Fibroblast of peridontal ligament (primary cell): ENCODE measurements around the gene CLDN12.

ENCODE experiments used
- DNase-seq: peaks from one replicate; pipeline ENCODE4 v3.0.0-alpha.2; 2010; ENCODE audit errors: extremely low read depth

The CLDN12 gene

DNA sequence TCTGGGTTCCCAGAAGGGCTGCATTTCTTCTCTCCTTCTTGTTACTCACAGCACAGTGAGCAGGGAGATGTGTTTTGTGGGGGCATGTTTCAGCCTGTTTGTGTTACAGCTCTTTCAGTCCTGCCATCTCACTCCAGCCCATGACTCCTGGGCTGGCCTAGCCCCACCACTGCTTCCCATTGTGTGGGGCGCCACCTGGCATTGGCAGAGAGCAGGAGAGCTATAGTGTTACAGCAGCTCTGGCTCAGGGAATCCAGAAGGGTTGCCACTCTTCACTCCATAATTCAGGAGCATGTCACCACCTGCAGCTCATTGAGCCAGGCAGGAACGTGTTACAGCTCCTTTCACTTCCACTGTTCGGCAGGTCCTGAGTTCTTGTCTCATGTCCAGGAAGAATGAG lies 30.0 kb downstream of the CLDN12 start:
- DNase-seq = no peak

DNA sequence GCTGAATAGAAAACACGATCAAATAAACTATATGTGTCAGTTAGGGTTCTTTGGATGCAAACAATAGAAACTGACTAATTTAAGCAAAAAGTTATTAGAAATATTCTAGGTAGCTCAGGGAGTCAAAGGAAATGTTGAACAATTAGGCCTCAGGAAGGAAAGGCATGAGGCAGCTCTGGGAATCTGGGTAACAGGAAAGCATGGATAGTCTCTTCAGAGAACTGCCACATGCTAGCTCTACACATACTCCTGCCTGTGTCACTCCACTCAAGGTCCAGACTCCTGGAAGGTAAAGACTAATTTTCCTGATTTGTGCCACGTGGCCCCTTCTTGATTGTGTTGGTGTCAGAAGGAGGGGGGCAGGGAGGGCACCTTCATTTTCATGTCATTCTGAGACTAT lies 42.4 kb downstream of the CLDN12 start:
- no peak for DNase-seq

DNA sequence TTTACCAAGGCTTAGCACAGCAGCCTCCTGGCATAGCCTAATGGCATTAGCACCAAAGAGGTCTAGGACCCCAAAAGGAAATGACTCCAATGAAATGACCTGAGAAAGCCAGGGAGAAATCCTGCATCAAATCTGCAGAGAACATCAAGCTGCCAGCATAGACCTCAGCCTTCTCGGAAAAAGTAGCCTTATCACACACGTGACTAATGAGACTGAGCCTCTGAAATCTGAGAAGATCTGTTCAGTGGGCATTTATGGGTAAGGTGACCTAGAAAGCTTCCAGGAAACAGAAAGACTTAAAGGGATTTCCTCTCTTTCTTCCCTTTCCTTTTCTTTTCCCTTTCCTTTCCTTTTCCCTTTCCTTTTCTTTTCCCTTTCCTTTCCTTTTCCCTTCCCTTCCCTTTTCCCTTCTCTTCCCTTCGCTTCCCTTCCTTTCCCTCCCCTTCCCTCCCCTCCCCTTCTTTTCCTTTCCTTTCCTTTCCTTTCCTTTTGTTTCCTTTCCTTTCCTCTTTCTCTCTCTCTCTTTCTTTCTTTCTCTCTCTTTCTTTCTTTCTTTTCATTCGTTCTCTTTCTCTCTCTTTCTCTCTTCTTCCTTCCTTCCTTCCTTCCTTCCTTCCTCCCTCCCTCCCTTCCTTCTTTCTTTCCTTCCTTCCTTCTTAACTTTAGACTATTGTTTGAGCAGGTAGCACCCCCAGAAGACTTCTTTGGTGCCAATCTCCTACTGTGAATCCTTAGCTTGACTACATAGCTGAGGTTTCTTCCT lies 43.1 kb downstream of the CLDN12 start:
- DNase-seq = no peak

DNA sequence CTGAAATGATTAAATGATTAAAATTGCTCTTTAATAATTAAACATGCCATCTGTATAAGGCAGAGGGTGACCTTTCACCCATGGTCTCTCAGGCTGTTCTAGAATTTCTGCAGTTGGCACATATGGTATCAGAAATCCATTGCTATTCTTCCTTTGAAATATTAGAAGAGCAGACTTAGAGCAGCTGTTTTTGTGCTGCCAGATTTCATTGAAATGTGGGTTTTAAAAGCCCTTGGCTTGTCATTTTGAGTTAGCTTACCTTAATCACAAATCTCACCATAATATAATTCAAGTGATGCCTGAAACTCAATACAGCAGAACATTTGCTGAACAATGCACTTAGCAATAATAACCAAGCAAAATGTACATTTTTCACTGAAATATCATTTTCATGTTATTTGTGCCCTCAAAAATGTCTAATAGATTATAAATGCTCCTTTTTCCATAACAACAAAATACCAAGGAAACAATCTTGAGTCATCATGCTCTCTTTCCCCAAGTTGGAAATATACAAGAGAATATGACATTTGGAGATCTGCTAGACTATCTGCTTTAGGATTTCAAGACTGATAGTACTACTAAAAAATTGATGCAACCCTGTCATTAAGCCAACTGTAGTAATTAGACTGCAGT lies 50.1 kb downstream of the CLDN12 start:
- peak; percentile 45 for DNase-seq

DNA sequence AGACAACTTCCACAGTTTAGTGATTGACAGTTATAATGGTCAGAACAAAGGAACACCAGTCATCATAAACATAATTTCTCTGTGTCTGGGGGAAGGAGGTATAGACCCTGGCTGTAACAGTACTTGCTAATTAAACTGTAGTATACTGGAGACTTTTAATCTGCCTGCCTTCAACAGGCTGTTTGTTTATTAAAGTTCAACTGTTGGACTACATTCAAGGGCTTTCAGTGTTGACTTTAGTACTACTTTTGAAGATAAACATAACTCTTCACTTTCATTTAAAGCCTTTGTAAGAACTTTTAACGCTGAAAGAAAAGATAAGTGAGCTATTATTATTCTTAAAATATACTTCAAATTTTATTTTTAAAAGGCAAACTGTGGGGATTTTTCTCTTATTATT lies 50.7 kb downstream of the CLDN12 start:
- no peak for DNase-seq

DNA sequence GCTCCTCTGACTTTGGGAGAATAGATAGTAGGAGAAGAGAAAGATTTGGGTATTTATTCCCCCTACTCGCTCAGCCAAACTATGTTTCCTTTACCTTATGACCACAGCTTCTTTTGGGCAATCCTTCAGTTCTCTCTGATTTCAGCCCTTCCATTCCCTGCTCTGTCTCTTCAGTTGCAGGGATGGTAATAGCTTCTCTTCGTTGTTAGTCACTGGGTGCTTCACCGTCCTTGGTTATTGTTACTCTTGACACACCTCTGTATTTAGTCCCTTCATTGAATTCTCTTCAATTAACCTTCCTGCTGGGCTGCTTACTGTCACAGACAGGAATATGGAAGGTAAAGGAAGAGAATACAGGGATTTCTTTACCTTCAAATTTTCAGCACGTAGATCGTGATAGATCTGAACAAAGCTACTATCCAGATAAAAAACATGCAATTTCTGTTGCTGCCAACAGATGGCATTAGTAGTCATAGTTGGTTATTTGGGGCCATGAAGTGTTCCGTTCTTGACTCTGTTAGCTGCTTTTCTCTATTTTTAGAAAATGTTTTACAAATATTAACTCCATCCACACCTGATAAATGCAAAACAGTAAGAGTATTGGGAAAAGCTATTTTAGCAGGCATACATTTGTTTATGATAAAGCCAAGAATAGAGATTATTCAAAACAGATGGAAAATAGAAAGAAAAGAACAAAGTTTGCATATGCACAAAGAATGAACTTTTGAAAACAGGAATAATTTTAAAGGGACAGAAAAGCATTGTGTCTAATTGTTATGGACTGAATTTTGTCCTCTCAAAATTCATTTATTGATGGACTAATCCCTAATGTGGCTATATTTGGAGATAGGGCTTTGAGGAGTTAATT lies 52.1 kb downstream of the CLDN12 start:
- peak; percentile 72 for DNase-seq

DNA sequence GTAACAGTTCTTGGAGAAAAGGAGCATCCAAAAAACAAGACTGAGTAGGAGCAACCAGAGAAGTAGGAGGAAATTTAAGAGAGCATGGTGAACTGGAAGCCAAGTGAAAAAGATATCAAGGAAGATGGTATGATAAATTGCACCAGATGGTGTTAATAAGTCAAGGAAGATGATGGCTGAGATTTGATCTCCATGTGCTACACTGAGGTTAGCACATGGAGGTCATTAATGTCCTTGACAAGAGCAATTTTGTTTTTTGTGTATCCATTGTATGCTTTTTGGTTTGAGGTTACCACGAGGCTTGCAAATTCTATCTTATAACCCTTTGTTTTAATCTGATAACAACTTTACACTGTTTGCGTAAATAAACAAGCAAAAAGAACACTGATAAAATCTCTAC lies 54.8 kb downstream of the CLDN12 start:
- DNase-seq = no peak

DNA sequence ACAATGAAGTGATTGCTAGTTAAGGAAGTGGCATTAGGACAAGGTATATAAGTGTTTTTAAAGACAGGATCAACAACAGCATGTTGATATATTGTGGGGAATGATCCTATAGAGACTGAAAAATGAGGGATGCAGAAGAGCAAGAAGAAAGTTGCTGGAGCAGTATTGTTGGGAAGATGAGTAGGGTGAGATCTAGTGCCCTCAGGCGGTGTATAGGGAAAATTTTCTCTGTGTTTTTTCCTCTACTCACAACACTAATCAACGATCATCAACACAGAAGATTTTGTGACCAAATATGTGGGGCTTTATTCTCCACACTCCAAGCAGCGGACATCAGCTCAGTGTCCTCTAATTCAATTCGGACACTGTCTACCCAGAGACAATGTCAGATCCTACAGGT lies 56.6 kb downstream of the CLDN12 start:
- DNase-seq = no peak

DNA sequence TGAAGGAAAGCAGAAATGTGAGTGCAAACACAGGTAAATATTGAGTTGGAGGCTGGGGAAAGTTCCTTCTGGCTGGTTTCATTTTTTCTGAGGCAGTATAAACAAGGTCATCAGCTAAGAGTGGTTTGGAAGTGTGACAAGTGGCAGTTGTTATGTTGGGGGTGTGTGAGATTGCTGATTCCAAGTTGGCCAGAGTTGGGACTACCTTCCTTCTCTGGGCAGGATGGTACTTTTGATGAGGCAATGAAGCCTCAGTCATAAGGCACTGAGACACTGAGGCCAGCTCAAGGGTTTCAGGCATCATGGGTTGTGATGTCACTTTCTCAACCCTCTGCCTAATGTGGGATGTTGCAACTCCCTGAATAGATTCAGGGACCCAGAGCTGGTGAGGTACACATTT lies 58.0 kb downstream of the CLDN12 start:
- peak; percentile 25 for DNase-seq

DNA sequence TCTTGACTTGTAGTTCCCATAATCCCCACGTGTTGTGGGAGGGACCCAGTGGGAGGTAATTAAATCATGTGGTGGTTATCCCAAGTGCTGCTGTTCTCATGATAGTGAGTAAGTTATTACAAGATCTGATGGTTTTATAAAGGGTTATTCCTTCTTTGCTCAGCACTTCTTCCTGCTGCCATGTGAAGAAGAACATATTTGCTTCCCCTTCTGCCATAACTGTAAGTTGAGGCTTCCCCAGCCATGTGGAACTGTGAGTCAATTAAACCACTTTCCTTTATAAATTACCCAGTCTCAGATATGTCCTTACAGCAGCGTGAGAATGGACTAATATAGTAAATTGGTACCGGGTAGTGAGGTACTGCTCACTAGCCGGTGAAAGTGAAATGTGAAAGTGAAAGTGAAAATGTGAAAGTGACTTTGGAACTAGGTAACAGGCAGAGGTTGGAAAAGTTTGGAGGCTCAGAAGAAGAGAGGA lies 59.9 kb downstream of the CLDN12 start:
- peak; percentile 40 for DNase-seq
